Raji (cell line): Measurements from ENCODE around the gene COPS6.

Experiments
- POLR2A ChIP-seq: IDR thresholded peaks from 2 replicates; pipeline ENCODE4 v1.6.1; 2011; ENCODE audit warnings: low read depth, low read length, control low read depth; ENCODE audit not compliant: insufficient read depth

COPS6 gene

DNA sequence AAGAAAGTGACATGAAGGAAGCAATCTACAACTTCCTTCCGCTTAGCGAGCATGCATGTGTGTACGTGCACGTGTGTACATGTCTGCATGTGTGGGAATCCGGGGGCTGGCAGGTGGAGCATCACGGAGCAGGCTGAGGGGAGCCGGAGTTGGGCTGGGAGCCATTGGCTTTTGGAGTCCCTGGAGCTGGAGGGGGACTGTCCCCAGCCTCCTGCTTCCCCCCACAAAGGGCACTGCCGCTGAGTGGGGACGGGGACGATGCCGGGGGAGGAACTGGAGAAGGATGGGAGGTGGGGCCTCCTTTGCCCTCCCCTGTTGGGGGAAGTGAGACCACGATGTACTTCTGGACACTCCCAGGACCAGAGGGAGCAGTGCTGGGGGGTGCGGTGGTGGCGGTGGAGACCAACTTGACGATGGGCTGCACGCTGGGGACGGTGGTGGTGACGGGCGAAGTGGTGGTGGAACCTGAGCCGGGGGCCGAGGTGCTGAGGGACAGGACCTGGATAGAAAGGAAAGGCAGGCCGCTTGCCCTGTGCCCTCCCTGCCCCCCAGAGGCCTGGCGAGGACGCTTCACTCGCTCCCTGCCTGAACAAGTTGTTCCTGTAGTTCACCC lies 18.5 kb downstream of the COPS6 start:
- TF ChIP-seq POLR2A: no peak

DNA sequence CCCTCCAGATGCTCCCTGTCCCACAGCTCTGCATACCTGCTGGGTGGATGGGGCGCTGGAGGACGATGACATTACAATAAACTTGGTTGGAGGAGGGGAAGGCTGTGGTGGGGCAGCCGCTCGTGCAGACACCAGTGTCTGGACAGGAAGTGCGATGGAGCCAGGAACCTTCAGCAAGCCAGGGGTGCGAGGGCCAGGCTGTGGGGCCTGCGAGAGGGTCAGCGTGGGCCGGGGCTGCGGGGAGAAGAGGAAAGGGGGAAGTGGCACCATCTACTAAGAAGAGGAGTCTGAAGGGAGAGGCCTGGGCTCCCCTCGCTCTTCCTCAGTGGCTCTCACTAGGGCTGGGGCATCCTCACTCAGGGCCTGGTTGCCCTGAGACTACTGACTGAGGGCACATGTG lies 19.1 kb downstream of the COPS6 start:
- TF ChIP-seq POLR2A: no peak

GRCh38 chr7:100109521-100110163 lies 20.9 kb downstream of the COPS6 start:
- TF ChIP-seq POLR2A: no peak

DNA sequence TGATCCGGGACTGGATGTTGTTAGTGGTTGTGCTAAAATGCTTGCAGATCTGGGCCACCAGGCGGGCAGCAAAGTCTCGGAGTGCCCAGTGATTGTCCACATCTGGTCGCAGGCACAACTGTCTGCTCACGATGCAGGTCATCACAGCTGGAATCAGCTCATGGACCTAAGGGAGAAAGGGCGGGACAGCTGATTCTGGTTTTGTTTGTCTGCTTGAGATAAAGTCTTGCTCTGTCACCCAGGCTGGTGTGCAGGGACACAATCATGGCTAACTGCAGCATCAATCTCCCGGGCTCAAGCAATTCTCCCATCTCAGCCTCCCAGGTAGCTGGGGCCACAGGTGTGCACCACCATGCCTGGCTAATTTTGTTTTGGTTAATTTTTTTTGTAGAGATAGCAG lies 22.4 kb downstream of the COPS6 start:
- no peak for TF ChIP-seq POLR2A

DNA sequence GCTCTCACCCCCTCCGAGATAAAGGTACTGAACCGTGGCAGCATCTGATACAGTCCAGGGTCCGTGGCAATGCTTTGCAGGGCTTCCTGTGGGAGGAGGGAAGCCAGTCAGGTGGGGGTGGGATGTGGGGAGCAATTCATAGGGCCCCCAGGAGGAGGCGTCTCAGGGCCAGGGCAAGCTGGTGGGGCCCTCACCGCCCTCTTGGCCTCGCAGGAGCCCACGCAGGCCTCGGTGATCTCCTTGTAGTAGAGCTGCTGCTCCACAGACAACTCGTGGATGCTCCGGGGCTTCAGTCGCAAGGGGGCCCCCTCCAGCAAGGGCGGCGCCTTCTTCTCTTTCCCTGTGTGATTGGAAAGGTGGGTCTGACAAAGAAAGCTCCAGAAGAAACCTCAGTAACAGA lies 23.1 kb downstream of the COPS6 start:
- TF ChIP-seq POLR2A: no peak

- TF ChIP-seq POLR2A: no peak
Measured at GRCh38 chr7:100115026-100115425, 26.3 kb downstream of the COPS6 start.

- TF ChIP-seq POLR2A: no peak
Measured at GRCh38 chr7:100118388-100119071, 29.8 kb downstream of the COPS6 start.

DNA sequence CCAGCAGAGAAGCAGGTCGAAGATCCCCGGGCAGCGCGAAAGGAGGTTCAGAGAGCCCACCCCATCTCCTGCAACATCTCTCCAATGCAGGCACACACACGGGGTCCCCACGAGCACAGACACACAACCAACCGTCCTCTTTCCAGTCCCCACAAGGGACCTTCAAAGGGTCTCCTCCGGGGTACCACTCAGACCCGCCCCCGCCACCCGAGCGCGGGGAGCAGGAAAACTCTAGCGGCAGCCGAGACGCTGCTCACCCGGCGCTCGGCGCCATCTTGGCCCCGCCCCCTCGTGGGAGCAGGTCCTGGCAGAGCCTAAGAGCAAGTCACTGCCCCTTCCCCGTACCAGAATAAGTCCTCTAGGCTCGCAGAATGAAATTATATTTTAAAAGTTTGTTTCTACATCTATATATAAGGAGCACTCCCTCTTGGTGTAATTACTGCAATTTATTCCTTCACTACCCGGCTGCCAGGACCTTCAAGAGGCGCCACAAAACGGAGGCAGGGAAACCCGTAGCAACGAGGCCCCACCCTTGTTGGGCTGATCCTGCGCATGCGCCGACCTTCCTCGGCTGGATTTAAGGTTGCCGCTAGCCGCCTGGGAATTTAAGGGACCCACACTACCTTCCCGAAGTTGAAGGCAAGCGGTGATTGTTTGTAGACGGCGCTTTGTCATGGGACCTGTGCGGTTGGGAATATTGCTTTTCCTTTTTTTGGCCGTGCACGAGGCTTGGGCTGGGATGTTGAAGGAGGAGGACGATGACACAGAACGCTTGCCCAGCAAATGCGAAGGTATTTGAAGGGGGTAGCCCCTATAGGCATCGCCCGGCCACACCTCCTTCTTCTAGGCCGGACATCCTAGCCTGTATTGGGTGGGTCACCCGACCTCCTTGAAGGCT lies 30.6 kb downstream of the COPS6 start, which contains the start of the genes CNPY4 and TAF6:
TSS of gene CNPY4 (plus strand) at position 563 of the 898 bp plus-strand sequence. CDS start at position 674, 111 bp downstream.
TSS of gene TAF6 (minus strand) at position 287 of the 898 bp plus-strand sequence. CDS start 5,149 bp downstream, outside the sequence.
- peak; percentile 75 for TF ChIP-seq POLR2A

- no peak for TF ChIP-seq POLR2A
Measured at GRCh38 chr7:100119970-100120732, 31.4 kb downstream of the COPS6 start.

DNA sequence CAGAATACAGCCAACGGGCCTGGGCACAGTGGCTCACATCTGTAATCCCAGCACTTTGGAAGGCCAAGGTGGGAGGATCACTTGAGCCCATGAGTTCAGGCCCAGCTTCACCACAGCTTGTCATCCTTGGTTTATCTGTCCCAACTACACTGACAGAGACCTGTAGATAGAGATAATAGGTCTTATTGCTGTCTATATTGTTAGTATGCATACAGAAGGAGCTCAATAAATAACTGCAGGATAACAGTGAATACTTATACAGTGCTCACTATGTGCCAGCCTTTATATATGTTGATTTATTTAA lies 31.9 kb downstream of the COPS6 start:
- TF ChIP-seq POLR2A: no peak

- no peak for TF ChIP-seq POLR2A
Measured at GRCh38 chr7:100122067-100122466, 33.3 kb downstream of the COPS6 start.

DNA sequence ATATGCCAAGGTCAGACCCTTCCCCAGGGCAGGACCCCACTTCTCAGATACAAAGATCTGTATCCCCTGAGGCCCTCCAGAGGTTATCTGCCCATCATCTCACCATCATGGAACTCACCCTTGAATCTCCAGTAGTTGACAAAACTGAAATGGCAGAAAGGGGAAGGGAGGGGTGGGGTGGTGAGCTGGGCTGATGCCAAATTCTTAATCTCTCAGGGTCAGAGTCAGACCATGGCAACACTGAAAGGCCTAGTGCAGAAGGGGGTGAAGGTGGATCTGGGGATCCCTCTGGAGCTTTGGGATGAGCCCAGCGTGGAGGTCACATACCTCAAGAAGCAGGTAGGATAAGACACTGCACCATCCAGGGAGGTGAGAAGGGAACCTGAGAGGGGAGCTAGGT lies 33.8 kb downstream of the COPS6 start:
- TF ChIP-seq POLR2A: no peak

- TF ChIP-seq POLR2A: no peak
Measured at GRCh38 chr7:100124301-100125230, 35.8 kb downstream of the COPS6 start.
